IMR-90 (cell line): ENCODE measurements around the gene SLC25A6. TPM values are rescaled to one million over a fixed set of nuclear protein-coding genes. Genes with fewer than 3 reads are reported as not detected.

Experiments used
- ATAC-seq: fragments of 200-7000 bp; cut with Tn5 transposase; 2 replicates; pipeline ENCODE4 v1.9.1; 2020; ENCODE audit warnings: low read depth, mild to moderate bottlenecking, moderate library complexity
- BruUV-seq: library from RNA; stranded (reverse); fragments of 400-500 nt; replicated peaks from 2 replicates; lab custom pipeline; 2021; lab: Mats Ljungman, UMichigan
- CTCF ChIA-PET: fragments of 300-600 bp; formaldehyde crosslinking; extraction: SDS; loops from one replicate; lab custom pipeline; 2021; ENCODE audit warnings: antibody characterized with exemption; lab: Yijun Ruan, JAX
- POLR2A ChIA-PET: fragments of 300-600 bp; sonication (Branson Sonifier 250); formaldehyde crosslinking; loops from one replicate; lab custom pipeline; 2022; ENCODE audit warnings: antibody characterized with exemption; ENCODE audit not compliant: unreplicated experiment; lab: Charles Lee
- DNase-seq: peaks from one replicate; pipeline ENCODE4 v3.0.0; 2013
- H2AFZ ChIP-seq: replicated peaks from 2 replicates; pipeline ENCODE3; 2013; ENCODE audit warnings: low read length, mild to moderate bottlenecking; ENCODE audit not compliant: poor library complexity
- H2AK5ac ChIP-seq: 2 replicates; pipeline ENCODE4 v1.6.1; 2013; ENCODE audit warnings: low read depth, low read length, inconsistent platforms
- H2AK9ac ChIP-seq: replicated peaks from 2 replicates; pipeline ENCODE3; 2013; ENCODE audit warnings: mild to moderate bottlenecking, low read depth, low read length, moderate library complexity; ENCODE audit not compliant: poor library complexity
- H2BK120ac ChIP-seq: 2 replicates; pipeline ENCODE4 v1.6.1; 2013; ENCODE audit warnings: low read depth, low read length, inconsistent platforms
- H2BK15ac ChIP-seq: 3 replicates; pipeline ENCODE4 v1.6.1; 2013; ENCODE audit warnings: low read depth, low read length, inconsistent platforms
- H2BK20ac ChIP-seq: 2 replicates; pipeline ENCODE4 v1.6.1; 2013; ENCODE audit warnings: low read depth, mild to moderate bottlenecking, inconsistent platforms, low read length, moderate library complexity
- H2BK5ac ChIP-seq: 2 replicates; pipeline ENCODE4 v1.6.1; 2013; ENCODE audit warnings: mild to moderate bottlenecking, low read depth, low read length, inconsistent platforms; ENCODE audit not compliant: poor library complexity, severe bottlenecking
- H3K14ac ChIP-seq: replicated peaks from 2 replicates; pipeline ENCODE4 v1.6.1; 2013; ENCODE audit warnings: low read depth, low read length, inconsistent platforms
- H3K18ac ChIP-seq: 2 replicates; pipeline ENCODE4 v1.6.1; 2013; ENCODE audit warnings: low read depth, low read length, control low read depth
- H3K23ac ChIP-seq: 2 replicates; pipeline ENCODE4 v1.6.1; 2013; ENCODE audit warnings: low read depth, low read length, inconsistent platforms
- H3K27ac ChIP-seq: 2 replicates; pipeline ENCODE4 v1.5.1; 2013; ENCODE audit warnings: mild to moderate bottlenecking, control low read depth, low read length; ENCODE audit not compliant: insufficient read depth
- H3K27me3 ChIP-seq: 2 replicates; pipeline ENCODE4 v1.6.1; 2013; ENCODE audit warnings: low read length; ENCODE audit not compliant: control insufficient read depth, insufficient read depth
- H3K36me3 ChIP-seq: 2 replicates; pipeline ENCODE4 v1.6.1; 2013; ENCODE audit warnings: low read length, mixed read lengths; ENCODE audit not compliant: control insufficient read depth, insufficient read depth
- H3K4ac ChIP-seq: 2 replicates; pipeline ENCODE4 v1.6.1; 2013; ENCODE audit warnings: low read depth, low read length, inconsistent platforms
- H3K4me1 ChIP-seq: 2 replicates; pipeline ENCODE4 v1.6.1; 2013; ENCODE audit warnings: low read length, mixed read lengths; ENCODE audit not compliant: control insufficient read depth, insufficient read depth
- H3K4me2 ChIP-seq: 2 replicates; pipeline ENCODE4 v1.6.1; 2013; ENCODE audit warnings: low read depth, mild to moderate bottlenecking, control low read depth, low read length, moderate library complexity
- H3K4me3 ChIP-seq: 2 replicates; pipeline ENCODE4 v1.5.1; 2013; ENCODE audit warnings: low read depth, mild to moderate bottlenecking, control low read depth, low read length, moderate library complexity; ENCODE audit not compliant: insufficient read depth
- H3K56ac ChIP-seq: 2 replicates; pipeline ENCODE4 v1.6.1; 2013; ENCODE audit warnings: low read length, inconsistent platforms; ENCODE audit not compliant: insufficient read depth; ENCODE audit errors: extremely low read depth
- H3K79me1 ChIP-seq, 2 experiments: 2 replicates each; pipeline ENCODE4 v1.6.1; 2013; ENCODE audit warnings: low read length in 2 of 2, inconsistent platforms in 1 of 2, low read depth in 1 of 2
- H3K9ac ChIP-seq: 2 replicates; pipeline ENCODE4 v1.6.1; 2013; ENCODE audit warnings: low read depth, low read length, control low read depth
- H3K9me1 ChIP-seq: 2 replicates; pipeline ENCODE4 v1.6.1; 2013; ENCODE audit warnings: low read length, inconsistent platforms; ENCODE audit not compliant: insufficient read depth
- H3K9me3 ChIP-seq: 2 replicates; pipeline ENCODE4 v1.6.1; 2013; ENCODE audit warnings: low read length; ENCODE audit not compliant: control insufficient read depth, insufficient read depth
- H4K20me1 ChIP-seq: 2 replicates; pipeline ENCODE4 v1.6.1; 2013; ENCODE audit warnings: low read length, inconsistent platforms; ENCODE audit not compliant: insufficient read depth
- H4K5ac ChIP-seq: 2 replicates; pipeline ENCODE4 v1.6.1; 2013; ENCODE audit warnings: mild to moderate bottlenecking, low read depth, low read length, control low read depth
- H4K8ac ChIP-seq, 2 experiments: 2 replicates each; pipeline ENCODE4 v1.6.1; 2013; ENCODE audit warnings: low read depth in 2 of 2, low read length in 2 of 2, control low read depth in 1 of 2, inconsistent platforms in 1 of 2
- H4K91ac ChIP-seq: 2 replicates; pipeline ENCODE4 v1.6.1; 2013; ENCODE audit warnings: low read depth, low read length, inconsistent platforms; ENCODE audit not compliant: insufficient read depth
- CEBPB ChIP-seq: IDR thresholded peaks from 2 replicates; pipeline ENCODE4 v1.6.1; 2012; ENCODE audit warnings: low read depth, low read length, improper control_type of control experiment
- CHD1 ChIP-seq: IDR thresholded peaks from 2 replicates; pipeline ENCODE4 v1.6.1; 2012; ENCODE audit warnings: low read depth, low read length, improper control_type of control experiment
- ELK1 ChIP-seq: fragments of 150-350 bp; IDR thresholded peaks from 2 replicates; pipeline ENCODE4 v1.6.1; 2016; ENCODE audit warnings: low read depth, mild to moderate bottlenecking, low read length, moderate library complexity, borderline replicate concordance
- FOS ChIP-seq: fragments of 150-350 bp; IDR thresholded peaks from 2 replicates; pipeline ENCODE4 v1.6.1; 2016; ENCODE audit warnings: low read depth, low read length
- MAZ ChIP-seq: IDR thresholded peaks from 2 replicates; pipeline ENCODE4 v1.6.1; 2012; ENCODE audit warnings: low read depth, mild to moderate bottlenecking, low read length, improper control_type of control experiment, moderate library complexity, borderline replicate concordance
- RCOR1 ChIP-seq: IDR thresholded peaks from 2 replicates; pipeline ENCODE4 v1.6.1; 2012; ENCODE audit warnings: mild to moderate bottlenecking, low read length, improper control_type of control experiment; ENCODE audit not compliant: insufficient replicate concordance
- SMC3 ChIP-seq: fragments of 150-350 bp; IDR thresholded peaks from 2 replicates; pipeline ENCODE4 v1.6.1; 2016; ENCODE audit warnings: low read depth, mild to moderate bottlenecking, antibody characterized with exemption, low read length, moderate library complexity
- WGBS, 2 experiments: methylation state at CpG; one replicate each; pipeline versions ENCODE4 v1.1.5 to v1.1.7; 2013; ENCODE audit warnings: missing lambda C conversion rate in 2 of 2; ENCODE audit not compliant: insufficient read length in 1 of 2; ENCODE audit errors: extremely low coverage in 2 of 2; 5-methylcytosine and 5-hydroxymethylcytosine counted together
- dilution Hi-C: fragments of 300-500 bp; cut with HindIII; formaldehyde crosslinking; loops from one replicate; pipeline ENCODE4 v1.14.3; 2018; ENCODE audit warnings: low sequenced_read_pairs; ENCODE audit not compliant: unreplicated experiment
- in situ Hi-C: fragments of 300-500 bp; cut with MboI; formaldehyde crosslinking; loops from 3 replicates; pipeline ENCODE4 v1.14.3; 2019; ENCODE audit warnings: low sequenced_read_pairs, inconsistent platforms, mixed read lengths
- intact Hi-C: fragments of 100-400 bp; cut with micrococcal nuclease; formaldehyde crosslinking; loops from 2 replicates; pipeline ENCODE4 v1.10.0; 2022
- polyA plus RNA-seq, 3 experiments: library from polyadenylated mRNA; depleted of rRNA; stranded (reverse); fragments of >200 nt; gene quantifications; 2 replicates each; pipeline ENCODE4 v1.2.3, GENCODE V29; 2012; ENCODE audit warnings: low replicate concordance in 1 of 3
- total RNA-seq: library from RNA; depleted of rRNA; stranded (reverse); fragments of >200 nt; gene quantifications from 2 replicates; pipeline ENCODE4 v1.2.3, GENCODE V29; 2012

Gene SLC25A6
- total and polyA plus RNA-seq, 2 of the 4 experiments (the other 2 are of a cell fraction): 166 to 565 TPM

DNA sequence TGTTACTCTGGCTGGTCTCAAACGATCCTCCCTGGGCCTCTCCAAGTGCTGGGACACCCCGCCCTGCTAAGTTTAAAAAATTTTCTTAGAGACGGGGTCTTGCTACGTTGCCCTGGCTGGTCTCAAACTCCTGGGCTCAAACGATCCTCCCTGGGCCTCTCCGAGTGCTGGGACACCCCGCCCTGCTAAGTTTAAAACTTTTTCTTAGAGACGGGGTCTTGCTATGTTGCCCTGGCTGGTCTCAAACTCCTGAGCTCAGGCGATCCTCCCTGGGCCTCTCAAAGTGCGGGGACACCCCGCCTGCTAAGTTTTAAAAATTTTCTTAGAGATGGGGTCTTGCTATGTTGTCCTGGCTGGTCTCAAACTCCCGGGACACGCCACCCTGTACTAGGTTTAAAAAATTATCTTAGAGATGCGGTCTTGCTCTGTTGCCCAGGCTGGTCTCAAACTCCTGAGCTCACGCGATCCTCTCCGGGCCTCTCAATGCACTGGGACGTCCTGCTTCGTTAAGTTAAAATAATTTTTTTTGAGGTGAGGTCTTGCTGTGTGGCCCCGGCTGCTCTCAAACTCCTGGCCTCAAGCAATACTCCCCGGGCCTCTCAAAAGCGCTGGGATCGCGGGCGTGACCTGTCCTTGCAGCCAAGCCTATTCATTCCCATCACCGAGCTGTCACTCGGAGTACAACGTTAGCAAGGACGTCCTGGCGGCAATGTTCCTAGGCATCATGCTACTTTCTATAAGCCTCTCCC, 1.1 kb downstream of the SLC25A6 start:
- no peaks in the 10 kb centered on the region; the same call in 1 of the 2 replicates for H3K4me1 ChIP-seq
- peak overlapping the region; percentile 23 for H2BK5ac ChIP-seq
- no peak overlapping the region for H2BK120ac ChIP-seq
- H4K5ac ChIP-seq: no peak overlapping the region
- H3K27ac ChIP-seq: peak overlapping the region; percentile 67
- H2AK9ac ChIP-seq: peak overlapping the region; percentile 100
- peak overlapping the region; percentile 22; the same call in 1 of the 2 replicates for H3K56ac ChIP-seq
- H2BK15ac ChIP-seq: no peak overlapping the region
- POLR2A ChIA-PET: no interaction called here
- peak overlapping the region; percentile 60; the same call in 1 of the 2 replicates for H2AK5ac ChIP-seq
- peak overlapping the region in 1 of 2 experiments; percentile 45; a peak in 1 of 4 replicates for H4K8ac ChIP-seq
- intact Hi-C loops: loop anchor here (10.0 kb wide), 1 partner anchor 54 kb away; no protein-coding TSS in a partner anchor
- ATAC-seq (no peak), DNase-seq (no peak)
- CTCF ChIA-PET: no interaction called here
- peak overlapping the region; percentile 79 for H3K4ac ChIP-seq
- H3K4me3 ChIP-seq: peak overlapping the region; percentile 94
- in situ Hi-C loops: no loop called here
- peaks cover 60% of the 10 kb centered on the region for H4K20me1 ChIP-seq
- 73% methylated on average over 7 of the region's 30 CpGs; no CpG with 5 or more reads in 1 of the 2 experiments for WGBS, 2 experiments
- H2AFZ ChIP-seq: no peak overlapping the region
- H3K36me3 ChIP-seq: peaks cover 48% of the 10 kb centered on the region
- dilution Hi-C loops: no loop called here
- peak overlapping the region; percentile 82 for H3K4me2 ChIP-seq
- 0 out of 2 replicates have a peak overlapping the region, but pooled peaks have one; percentile 56 for H3K23ac ChIP-seq
- H4K91ac ChIP-seq: 0 out of 2 replicates have a peak overlapping the region, but pooled peaks have one; percentile 42
- H3K9me3 ChIP-seq: no peaks in the 10 kb centered on the region
- peaks cover 5 to 51% of the 10 kb centered on the region in 2 experiments; a peak in 3 of 4 replicates for H3K79me1 ChIP-seq
- H3K9me1 ChIP-seq: peaks cover 6% of the 10 kb centered on the region; the same call in 1 of the 2 replicates
- H3K14ac ChIP-seq: peak overlapping the region; percentile 84; the same call in 1 of the 2 replicates
- H3K18ac ChIP-seq: no peak overlapping the region
- H2BK20ac ChIP-seq: no peak overlapping the region
- no peak for TF ChIP-seq SMC3
- no peak for TF ChIP-seq ELK1
- no peak for TF ChIP-seq FOS
- no peak for TF ChIP-seq CEBPB
- TF ChIP-seq CHD1: no peak
- no peak for TF ChIP-seq MAZ
- TF ChIP-seq RCOR1: no peak
- BruUV-seq: TSS peak; percentile 22
- H3K9ac ChIP-seq: peak overlapping the region; percentile 88
- no peaks in the 10 kb centered on the region for H3K27me3 ChIP-seq
